Erythroblast (primary cell): Measurements from ENCODE around the gene WDR88.

Source experiments
- GATA1 ChIP-seq: IDR thresholded peaks from 2 replicates; pipeline ENCODE4 v1.6.1; 2011; ENCODE audit warnings: low read depth, mild to moderate bottlenecking, control low read depth, low read length, moderate library complexity
- POLR2A ChIP-seq: IDR thresholded peaks from 2 replicates; pipeline ENCODE4 v1.6.1; 2011; ENCODE audit warnings: mild to moderate bottlenecking, low read length

DNA sequence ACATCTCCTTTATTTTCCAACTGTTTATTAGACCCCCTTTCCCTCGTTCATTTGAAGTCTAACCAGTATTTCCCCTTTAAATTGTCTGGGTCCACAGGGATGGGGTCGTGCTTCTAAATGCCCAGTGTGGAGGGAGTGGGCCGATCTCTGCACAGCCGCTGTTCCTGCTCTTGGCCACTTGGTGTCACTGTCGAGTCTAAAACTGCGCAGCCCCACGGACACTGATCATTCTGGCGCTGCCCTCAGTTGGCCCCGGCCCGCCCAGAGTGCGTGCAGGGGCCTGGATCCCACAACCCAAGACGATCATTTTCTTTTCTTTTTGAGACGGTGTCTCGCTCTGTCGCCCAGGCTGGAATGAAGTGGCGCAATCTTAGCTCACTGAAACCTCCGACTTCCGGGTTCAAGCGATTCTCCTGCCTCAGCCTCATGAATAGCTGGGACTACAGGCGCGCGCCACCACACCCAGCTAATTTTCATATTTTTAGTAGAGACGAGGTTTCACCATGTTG lies 12.0 kb downstream of the WDR88 start:
- TF ChIP-seq POLR2A: no peak
- TF ChIP-seq GATA1: no peak
